GM15510 (cell line): Measurements from ENCODE around the gene IGLL5.

Experiments used
- POLR2A ChIP-seq: IDR thresholded peaks from 3 replicates; pipeline ENCODE4 v1.6.1; 2011; ENCODE audit warnings: borderline replicate concordance; ENCODE audit not compliant: insufficient read length; ENCODE audit errors: extremely low read depth

IGLL5 gene

GRCh38 chr22:22891139-22891621 is 3.6 kb downstream of the IGLL5 start:
- TF ChIP-seq POLR2A, result no peak

GRCh38 chr22:22892096-22893052 is 4.8 kb downstream of the IGLL5 start:
- no peak for TF ChIP-seq POLR2A

- TF ChIP-seq POLR2A, result no peak
These were observed 5.6 kb downstream of the IGLL5 start for GRCh38 chr22:22893077-22893805.

GRCh38 chr22:22893891-22894739 is 6.5 kb downstream of the IGLL5 start:
- TF ChIP-seq POLR2A, result no peak

GRCh38 chr22:22894740-22895731 is 7.4 kb downstream of the IGLL5 start:
- peak; percentile 38 for TF ChIP-seq POLR2A

- peak; percentile 37 for TF ChIP-seq POLR2A
These were observed 8.3 kb downstream of the IGLL5 start for GRCh38 chr22:22895776-22896445.

GRCh38 chr22:22896601-22897000 is 9.0 kb downstream of the IGLL5 start:
- no peak for TF ChIP-seq POLR2A

- no peak for TF ChIP-seq POLR2A
These were observed 9.5 kb downstream of the IGLL5 start for GRCh38 chr22:22897091-22897490.

- TF ChIP-seq POLR2A, result no peak
These were observed 10.3 kb downstream of the IGLL5 start for GRCh38 chr22:22897947-22898346.

- peak; percentile 58 for TF ChIP-seq POLR2A
These were observed 14.1 kb downstream of the IGLL5 start for GRCh38 chr22:22901578-22902218.

GRCh38 chr22:22902247-22903001 is 14.8 kb downstream of the IGLL5 start:
- peak; percentile 43 for TF ChIP-seq POLR2A

GRCh38 chr22:22903355-22903777 is 15.8 kb downstream of the IGLL5 start:
- TF ChIP-seq POLR2A, result no peak
